Measurements from ENCODE around the gene LAIR2.
"Not testable (repeated sequence)": the region's sequence is repeated elsewhere in the genome, so short reads cannot be mapped to it uniquely, and the experiment has no call there.

The LAIR2 gene

GRCh38 chr19:54464630-54465425, 37.8 kb upstream of the LAIR2 start:
- DNase-seq = peak; percentile 70 to 92

GRCh38 chr19:54465426-54466109, 37.1 kb upstream of the LAIR2 start:
- no peak for DNase-seq

GRCh38 chr19:54466110-54466480, 36.5 kb upstream of the LAIR2 start:
- DNase-seq = not testable (repeated sequence)

GRCh38 chr19:54469496-54469934, 33.1 kb upstream of the LAIR2 start:
- DNase-seq = peak in 1 of 2 experiments; percentile 56

GRCh38 chr19:54470276-54470887, 32.2 kb upstream of the LAIR2 start:
- no peak for DNase-seq

DNA sequence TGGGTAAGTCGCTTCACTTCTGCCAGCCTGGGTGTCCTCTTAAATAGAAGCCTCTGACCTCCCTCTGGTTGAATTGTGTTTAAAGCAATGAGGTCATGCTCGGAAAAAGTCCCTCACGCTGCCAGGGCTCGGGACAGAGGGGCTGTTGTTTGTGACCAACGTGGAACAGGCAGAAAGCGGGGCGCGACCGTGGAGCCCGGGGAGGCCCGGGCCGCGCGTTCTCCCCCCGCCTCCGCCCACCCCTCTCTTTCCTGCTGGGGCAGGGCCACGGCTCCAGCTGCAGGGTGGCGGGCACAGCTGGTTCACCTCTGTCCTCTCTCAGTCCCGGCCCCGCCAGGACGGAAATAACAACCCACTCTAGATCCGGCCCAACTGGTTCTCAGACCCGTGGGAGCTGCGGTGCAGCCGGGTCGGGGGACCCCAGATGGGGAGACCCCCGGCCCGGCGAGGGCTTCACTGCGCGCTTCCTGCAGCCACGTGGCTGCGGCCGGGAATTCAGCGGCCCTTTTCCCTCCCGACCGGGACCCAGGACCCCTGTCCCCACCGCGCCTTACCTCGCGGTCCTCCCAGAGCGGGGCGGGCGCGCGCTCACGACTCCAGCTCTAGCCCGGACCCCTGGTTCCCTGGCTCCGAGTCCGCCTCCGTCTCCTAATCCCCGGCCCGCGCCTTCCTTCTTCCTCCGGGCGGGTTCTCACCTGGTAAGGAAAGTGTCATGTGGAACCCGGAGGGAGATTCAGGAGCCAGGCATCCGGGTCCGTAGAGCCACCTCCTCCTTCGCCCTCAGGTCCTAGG, 31.4 kb upstream of the LAIR2 start:
- no peak for DNase-seq

DNA sequence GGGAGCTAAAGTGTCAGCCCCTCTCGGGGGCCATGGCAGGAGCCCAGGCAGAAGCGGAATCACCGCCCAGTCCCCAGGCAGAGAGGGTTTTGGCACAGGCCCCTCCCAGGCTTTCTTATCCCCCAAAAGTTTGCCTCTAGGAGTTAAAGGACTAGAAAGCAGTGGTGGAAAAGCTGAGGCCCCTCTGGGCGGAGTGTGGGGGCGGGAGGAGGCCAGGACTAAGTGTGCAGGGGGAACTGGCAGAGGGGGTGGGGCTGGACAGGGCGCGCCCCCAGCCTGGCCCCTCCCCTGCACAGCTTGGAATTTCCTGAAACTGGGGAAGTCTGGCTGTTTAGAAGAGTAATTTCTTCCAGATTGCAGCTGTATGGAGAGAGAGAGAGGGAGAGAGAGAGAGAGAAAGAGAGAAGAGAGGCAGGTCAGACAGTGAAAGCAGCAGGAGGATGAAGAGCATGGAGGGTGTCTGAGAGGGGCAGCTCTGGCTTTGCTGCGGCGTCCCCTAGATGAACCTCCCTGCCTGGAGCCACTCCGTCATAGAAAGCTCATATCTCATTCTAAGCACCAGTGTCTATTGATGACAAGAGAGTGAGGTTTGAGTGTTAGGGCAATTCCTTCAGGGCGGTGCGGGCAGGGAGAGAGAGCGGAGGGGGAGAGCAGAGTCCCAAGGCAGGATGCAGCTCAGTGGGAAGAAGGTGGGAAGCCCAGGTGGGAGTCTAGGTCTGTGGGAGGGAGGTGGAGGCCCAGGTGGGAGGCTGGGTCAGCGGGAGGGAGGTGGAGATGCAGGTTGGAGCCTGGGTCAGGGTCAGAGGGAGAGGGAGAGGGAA, 29.4 kb upstream of the LAIR2 start, which contains the start of gene CDC42EP5:
CDC42EP5 (minus strand) TSS at position 226 of the 821 bp plus-strand sequence. CDS start 7,749 bp downstream, outside the sequence.
- no peak for DNase-seq

DNA sequence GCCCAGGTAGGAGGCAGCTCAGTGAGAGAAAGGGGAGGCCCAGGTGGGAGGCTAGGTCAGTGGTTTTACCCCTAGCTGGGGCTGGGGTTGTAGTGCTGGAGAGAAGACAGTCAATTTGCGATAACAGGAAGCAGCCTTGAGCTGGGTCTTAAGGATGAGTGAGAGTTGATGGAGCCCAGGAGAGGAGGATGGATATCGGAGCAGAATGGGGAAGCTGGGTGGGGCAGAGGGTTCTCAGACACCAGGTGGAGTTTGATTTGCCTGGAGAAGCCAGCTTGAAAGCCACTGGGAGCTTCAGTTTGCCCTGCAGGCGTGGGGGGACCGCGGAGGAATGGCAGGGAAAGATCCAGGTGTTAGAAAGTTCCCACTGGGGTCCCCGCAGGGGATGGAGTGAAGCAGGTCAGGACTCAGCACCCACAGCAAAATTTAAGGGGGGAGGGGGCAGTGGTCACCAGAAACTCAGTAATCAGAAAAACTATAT, 28.7 kb upstream of the LAIR2 start:
- DNase-seq = no peak

DNA sequence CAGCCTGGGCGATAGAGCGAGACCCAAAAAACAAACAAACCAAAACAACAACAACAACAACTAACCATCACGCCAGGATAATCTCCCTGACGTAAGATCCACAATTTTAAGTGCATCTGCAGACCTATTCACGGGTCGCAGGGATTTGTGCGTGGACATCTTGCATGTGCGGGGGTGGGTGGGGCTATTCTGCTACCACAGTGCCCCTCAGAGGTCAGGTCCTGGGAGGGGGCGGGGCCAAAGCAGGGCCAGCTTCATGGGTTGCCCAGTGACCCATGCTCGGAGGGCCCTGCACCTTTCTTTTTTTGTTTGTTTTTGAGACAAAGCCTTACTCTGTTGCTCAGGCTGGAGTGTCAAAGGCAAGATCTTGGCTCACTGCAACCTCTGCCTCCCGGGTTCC, 26.9 kb upstream of the LAIR2 start:
- DNase-seq = no peak

DNA sequence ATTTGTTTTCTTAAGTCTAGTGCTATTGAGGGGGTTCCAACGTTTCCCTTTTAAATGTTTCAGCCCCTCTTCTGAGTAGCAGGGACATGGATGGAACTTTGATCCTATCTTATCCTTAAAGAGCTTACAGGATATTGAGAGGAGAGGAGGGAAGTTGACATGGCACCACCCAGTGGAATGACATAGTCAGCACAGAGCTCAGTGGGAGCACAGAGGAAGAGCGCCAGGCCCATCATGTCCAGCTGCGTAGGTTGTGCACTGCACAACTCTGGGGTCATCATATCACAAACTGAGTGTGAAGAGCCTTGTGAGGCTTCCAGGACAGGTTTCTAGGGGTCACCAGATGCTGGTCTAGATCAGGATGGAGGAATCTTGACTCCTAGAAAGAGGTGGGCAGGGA, 25.0 kb upstream of the LAIR2 start:
- no peak for DNase-seq

DNA sequence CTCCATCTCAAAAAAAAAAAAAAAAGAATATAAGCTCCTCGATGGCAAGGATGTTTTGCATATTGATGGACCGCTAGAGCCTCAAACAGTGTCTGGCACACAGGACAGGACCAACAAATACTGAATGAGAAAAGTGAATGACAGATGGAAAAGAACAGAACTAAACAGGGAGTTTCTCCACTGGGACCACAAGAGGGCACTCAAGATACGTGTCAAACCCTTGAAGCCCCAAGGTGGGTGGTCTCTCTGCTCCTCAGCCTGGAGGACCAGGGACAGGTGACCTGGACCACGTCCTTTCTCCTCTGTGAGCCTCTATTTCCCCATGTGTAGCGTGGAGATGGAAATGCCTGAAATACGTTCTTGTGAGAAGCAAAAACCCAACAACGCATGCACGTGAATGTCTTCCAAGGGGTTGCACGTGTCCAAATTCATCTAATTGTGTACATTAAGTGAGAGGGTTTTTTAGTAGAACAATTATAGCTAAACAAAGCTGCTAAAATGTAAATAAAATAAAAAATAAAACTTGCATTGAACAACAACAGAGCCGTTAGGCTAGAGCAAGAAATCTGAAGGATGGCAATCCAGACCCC, 23.9 kb upstream of the LAIR2 start:
- peak; percentile 70 for DNase-seq

- DNase-seq = no peak
These were observed 22.6 kb upstream of the LAIR2 start for GRCh38 chr19:54480051-54480450.

DNA sequence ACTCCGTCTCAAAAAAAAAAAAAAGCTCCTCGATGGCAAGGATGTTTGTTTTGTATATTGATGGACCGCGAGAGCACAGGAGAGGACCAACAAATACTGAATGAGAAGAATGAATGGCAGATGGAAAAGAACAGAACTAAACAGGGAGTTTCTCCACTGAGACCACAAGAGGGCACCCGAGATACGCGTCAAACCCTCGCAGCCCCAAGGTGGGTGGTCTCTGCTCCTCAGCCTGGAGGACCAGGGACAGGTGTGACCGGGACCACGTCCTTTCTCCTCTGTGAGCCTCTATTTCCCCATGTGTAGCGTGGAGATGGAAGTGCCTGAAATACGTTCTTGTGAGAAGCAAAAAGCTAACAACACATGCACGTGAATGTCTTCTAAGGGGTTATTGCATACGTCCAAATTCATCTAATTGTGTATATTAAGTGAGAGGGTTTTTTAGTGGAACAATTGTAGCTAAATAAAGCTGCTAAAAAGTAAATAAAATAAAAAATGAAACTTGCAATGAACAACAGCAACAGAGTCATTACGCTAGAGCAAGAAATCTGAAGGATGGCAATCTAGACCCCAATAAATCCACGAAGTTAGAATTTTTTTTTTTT, 21.2 kb upstream of the LAIR2 start:
- peak; percentile 40 to 47 for DNase-seq

DNA sequence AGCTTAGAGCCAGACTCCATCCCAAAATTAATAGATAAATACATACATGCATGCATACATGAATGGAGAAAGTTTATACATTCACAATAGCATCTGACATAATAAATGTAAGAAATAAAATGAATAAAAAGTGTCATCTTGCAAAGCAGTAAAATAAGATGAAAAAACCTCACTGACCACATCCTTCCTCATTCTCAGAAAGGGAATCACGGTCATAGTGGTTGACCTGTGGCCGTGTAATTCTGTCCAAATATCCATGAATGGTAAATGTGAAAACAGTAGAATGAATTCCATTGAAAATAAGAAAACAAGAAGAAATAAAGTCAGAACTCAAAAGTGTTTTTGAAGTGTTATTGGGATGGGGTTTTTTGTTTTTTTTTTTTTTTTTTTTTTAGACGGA, 19.7 kb upstream of the LAIR2 start:
- DNase-seq = no peak

DNA sequence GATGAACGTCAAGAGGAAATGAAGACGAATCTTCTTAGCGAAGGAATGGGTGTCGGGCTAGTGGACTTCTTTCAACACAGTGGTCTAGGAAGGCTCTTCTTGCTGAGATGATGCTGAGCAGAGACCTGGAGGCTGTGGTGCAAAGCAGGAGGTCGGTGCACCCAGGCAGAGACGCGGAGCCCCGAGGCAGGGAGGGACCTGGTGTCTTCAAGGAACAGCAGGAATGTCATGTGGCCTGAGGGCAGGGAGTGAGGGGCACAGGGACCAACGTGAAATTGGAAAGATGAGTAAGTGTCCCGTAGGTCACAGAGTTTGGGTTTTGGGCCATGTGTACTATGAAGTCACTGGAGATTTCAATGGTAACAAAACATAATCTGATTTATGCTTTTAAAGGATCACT, 18.2 kb upstream of the LAIR2 start:
- no peak for DNase-seq

DNA sequence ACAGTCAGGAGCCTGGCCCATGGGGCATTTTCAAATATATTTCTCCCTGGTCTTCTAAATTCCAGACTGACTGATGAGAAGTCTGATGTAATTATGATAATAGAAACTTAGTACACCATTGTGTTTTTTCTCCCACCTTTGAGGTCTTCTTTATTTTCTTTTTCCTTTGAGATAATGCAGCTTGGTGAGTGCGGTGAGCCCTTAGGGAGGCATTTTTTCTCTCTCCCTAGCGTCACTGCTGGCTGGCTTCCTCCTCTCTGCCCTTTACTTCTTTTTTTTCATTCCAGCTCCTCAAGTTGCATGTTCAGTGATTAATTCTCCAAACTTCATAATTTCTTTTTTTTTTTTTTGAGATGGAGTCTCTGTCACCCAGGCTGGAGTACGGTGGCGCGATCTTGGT, 16.8 kb upstream of the LAIR2 start:
- DNase-seq = no peak

- no peak for DNase-seq
These were observed 13.3 kb upstream of the LAIR2 start for GRCh38 chr19:54489341-54489740.

GRCh38 chr19:54489766-54490165, 12.9 kb upstream of the LAIR2 start:
- DNase-seq = no peak

GRCh38 chr19:54492568-54492967, 10.1 kb upstream of the LAIR2 start:
- DNase-seq = no peak

GRCh38 chr19:54493056-54493455, 9.6 kb upstream of the LAIR2 start:
- not testable (repeated sequence) for DNase-seq

GRCh38 chr19:54493967-54494585, 8.6 kb upstream of the LAIR2 start:
- DNase-seq = no peak

Data from SHP77 (cell line).